HG03139 (cell line): Measurements from ENCODE around the gene NOTCH1.
"Not testable (repeated sequence)": the region's sequence is repeated elsewhere in the genome, so short reads cannot be mapped to it uniquely, and the experiment has no call there.

Source experiments
- ATAC-seq: cut with Tn5 transposase; IDR thresholded peaks from one replicate; pipeline ENCODE4 v1.9.1; 2021; ENCODE audit not compliant: unreplicated experiment

The NOTCH1 gene

GRCh38 chr9:136578915-136579649, 33.2 kb upstream of the NOTCH1 start:
- no peak for ATAC-seq

DNA sequence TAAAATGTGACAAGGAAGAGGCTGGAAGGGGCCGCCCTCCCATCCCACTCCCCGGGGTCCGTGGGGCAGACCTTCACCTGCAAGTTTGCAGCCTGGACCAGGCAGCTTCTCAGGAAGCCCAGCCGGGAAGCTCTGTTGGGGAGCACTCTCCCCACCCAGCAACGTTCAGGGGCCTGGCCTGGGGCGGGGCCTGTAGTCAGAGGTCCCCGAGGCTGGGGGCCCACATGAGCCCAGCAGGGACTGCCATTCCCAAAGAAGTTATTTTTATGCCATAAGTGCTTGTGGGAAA, 32.7 kb upstream of the NOTCH1 start:
- no peak for ATAC-seq

DNA sequence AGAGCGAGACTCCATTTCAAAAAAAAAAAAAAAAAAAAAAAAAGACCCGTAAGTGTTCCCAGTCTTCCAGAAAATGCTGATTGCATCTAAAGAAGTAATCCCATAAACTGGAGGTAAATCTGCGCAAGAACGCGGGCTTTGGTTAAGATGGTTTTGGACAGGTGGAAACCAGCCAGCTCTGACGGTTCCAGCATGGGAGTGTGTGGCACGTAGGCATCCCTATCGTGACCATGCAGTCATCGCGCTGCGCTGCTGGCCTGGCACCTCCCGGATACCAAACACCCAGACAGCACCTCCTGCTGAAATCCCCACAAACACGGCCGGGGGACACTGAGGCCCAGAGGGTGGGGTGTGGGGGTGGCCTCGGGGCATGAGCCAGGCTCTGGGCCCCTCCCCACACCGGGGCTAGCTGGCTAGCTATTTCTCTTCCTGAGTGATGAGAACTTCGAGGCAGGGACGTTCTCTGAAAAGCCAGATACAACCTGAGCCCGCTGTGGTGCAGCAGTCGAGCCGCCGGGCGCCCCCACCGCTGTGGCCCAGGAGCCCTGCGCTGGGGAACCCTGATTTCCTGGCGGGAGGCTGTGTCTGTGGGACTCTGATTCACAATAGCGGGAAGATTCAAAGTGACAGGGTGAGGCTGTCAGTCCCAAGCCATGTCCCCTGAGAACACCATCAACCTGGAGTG, 32.2 kb upstream of the NOTCH1 start:
- ATAC-seq, result no peak

GRCh38 chr9:136576269-136576626, 30.4 kb upstream of the NOTCH1 start:
- no peak for ATAC-seq

- no peak for ATAC-seq
These were observed 29.9 kb upstream of the NOTCH1 start for GRCh38 chr9:136575626-136576268.

DNA sequence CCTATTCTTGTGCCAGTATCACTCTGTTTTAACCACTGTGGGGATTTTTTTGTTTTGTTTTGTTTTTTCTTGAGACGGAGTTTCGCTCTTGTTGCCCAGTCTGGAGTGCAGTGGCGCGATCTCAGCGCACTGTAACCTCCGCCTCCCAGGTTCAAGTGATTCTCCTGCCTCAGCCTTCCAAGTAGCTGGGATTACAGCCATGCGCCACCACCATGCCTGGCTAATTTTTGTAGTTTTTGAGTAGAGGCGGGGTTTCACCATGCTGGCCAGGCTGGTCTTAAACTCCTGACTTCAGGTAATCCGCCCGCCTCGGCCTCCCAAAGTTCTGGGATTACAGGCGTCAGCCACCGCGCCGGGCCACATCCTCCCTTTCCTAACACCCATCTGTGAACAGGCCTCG, 28.8 kb upstream of the NOTCH1 start:
- ATAC-seq, result not testable (repeated sequence)

- no peak for ATAC-seq
These were observed 27.2 kb upstream of the NOTCH1 start for GRCh38 chr9:136572828-136573625.

DNA sequence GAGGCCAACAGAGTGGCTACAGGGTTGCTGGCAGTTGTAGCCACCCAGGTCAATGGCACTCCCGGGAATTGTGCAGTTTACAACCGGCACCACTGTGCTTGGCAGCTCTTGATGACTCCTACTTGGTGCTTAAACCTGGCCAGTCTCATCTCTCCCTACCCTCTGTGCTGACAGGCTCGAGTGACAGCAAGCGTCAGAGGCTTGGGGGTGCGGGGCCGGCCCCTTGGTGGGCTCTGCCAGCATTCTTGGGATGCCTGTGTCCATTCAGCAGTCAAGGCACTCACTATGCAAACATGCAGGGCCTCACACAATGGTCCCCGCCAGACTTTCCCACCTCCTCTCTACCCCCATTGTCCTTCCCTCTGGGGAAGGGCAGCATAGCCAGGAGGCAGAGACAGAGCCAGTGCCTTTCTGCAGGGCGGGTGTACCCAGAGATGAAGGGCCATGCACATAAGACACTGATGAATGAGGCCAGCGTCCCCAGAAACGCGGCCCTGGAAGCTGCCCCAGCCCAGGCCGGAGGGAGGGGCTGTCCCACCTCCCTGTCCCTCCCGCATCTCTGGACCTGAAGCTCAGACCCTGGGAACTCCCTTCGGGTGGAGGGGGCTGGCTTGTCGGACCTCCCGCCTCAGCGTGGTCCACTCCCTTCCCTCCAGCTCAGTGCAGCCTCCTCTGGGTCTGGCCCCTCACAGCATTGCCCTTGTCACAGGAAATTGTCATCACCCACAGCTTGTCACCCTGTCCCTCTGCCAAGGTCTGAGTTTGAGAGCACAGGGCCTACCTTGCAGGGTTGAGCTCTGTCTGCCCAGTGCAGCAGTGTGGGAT, 26.4 kb upstream of the NOTCH1 start:
- no peak for ATAC-seq

DNA sequence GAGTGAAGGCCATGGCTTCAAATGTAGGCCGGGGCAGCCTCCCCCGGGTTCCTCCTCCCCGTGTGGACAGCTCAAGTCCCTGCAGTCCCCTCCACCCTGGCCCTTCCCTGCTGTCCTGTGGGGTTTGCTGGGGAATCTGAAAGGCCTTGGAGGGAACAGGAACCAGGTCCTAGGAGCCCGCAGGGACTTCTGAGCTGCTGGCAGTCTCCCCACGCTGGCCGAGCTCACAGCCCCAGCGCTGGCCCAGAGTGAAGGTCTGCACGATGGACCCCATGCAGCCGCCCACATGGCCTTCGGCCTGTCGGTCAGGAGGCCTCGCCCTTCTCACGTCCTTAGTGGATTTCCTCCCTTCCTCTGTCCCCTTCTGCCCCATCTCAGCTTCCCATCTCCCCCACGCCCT, 25.7 kb upstream of the NOTCH1 start:
- ATAC-seq, result no peak

DNA sequence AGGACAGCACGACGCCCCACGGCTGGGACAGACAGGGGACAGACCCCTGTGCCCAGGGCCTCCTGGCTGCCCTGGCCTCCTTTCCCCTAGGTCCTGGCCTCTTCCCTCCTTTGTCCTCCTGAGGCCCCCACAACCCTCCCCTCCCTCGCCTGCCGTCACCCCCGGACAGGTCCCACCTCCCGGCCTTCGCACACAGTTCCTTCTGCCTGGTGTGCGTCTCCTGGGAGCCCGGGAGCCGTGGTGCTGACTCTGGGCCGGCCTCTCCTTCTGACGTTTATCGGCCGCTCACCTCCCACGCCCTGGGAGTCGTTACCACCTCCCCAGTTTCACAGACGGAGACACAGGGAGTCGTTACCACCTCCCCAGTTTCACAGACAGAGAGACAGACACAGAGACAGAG, 25.1 kb upstream of the NOTCH1 start:
- ATAC-seq, result no peak

- no peak for ATAC-seq
These were observed 24.5 kb upstream of the NOTCH1 start for GRCh38 chr9:136570191-136570845.

DNA sequence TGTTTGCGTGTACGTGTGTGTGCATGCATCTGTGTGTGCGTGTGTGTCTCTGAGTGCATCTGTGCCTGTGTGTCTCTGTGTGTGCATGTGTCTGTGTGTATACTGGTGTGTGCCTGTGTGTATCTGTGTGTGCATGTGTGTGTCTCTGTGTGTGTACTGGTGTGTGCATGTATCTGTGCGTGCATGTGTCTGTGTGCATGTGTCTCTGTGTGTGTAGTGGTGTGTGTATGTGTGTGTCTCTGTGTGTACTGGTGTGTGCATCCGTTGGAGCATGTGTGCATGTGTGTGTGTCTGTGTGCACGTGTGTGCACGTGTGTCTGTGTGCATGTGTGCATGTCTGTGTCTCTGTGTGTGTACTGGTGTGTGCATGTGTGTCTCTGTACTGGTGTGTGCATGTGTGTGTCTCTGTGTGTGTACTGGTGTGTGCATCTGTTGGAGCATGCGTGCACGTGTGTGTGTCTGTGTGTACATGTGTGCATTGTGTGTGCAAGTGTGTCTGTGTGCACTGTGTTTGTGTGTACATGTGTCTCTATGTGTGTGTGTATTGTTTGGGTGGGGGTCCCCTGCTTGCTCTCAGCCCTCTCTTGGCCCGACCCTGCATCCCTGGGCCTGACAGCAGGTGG, 23.8 kb upstream of the NOTCH1 start:
- no peak for ATAC-seq

- ATAC-seq, result no peak
These were observed 22.6 kb upstream of the NOTCH1 start for GRCh38 chr9:136568288-136569081.

DNA sequence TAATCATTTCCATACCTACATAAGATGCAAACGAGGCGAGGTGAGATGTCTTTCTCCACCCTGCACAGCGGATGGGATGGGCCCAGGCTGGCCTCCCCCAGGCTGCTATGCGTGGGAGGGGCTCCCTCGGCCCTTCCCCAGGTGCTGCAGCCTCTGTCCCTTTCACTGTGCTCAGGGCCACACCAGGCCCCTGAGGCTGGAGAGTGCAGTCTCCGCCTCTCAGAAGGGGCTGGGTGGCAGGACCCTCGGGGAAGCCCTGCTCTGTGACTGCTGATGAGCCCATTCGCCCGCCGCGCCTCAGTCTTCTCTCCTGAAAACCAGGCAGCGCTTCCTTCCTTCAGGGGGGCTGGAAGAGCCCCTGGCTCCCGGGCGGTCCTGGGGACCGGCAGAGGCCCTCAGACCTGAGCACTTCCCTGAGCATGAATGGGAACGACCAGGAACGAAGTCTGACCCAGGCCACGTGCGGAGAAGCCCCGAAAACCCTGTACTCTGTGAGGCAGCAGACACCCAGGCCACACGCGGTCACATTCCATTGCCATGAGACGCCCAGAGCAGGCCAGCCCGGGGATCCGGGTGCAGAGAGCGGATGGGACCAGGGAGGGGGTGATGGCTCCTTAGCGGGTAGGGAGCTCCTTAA, 21.9 kb upstream of the NOTCH1 start:
- ATAC-seq, result no peak

GRCh38 chr9:136566901-136567300, 21.1 kb upstream of the NOTCH1 start:
- ATAC-seq, result no peak

- no peak for ATAC-seq
These were observed 20.7 kb upstream of the NOTCH1 start for GRCh38 chr9:136566553-136566895.

DNA sequence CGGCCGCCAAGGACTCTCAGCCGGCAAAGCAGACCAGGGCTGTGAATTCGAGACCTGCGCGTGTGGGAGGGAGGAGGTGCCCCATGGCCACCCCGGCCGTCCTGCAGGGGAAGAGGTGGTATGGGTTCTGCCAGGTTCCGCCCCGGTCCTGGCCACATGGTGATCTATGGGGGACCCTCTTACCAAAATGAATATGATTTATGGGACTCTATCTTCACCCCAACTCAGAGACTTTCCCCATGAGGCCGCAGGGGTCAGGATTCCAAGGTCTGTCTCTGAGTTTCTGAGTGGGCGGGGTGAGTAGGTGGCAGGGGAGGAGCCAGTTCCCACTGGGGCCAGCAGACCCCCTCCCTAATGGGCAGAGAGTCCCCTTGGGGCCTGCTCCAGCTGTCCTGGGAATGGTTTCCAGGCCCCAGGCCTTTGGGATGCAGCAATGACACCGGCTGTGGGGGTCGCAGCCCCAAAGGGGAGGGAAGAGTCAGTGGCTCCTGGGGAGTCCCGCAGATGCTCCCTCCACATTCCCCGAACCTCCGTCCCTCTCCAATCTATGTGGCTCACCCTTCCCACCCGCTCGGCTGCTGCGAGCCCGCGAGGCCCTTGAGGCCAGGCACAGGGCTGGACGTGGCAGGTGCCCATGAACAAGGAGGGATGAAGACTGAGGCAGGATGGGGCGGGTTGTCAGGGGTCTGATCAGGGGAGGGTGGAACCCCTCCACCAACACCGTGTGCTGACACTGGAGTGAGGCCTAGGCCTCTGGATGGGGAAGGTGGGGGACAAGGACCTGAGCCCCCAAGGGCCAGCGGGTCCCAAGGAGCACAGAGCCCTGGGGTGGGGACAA, 20.1 kb upstream of the NOTCH1 start:
- no peak for ATAC-seq
